NB4 (cell line): ENCODE results near the gene CATSPER4.
A peak's percentile ranks its signal among the peaks of the same experiment; 100 is the strongest.

Experiments
- DNase-seq: peaks from one replicate; pipeline ENCODE4 v3.0.0; 2010; ENCODE audit warnings: low read depth
- H3K4me3 ChIP-seq: one replicate; pipeline ENCODE4 v1.5.1; 2011; ENCODE audit warnings: mild to moderate bottlenecking, low read depth, low read length, moderate library complexity
- CTCF ChIP-seq: IDR thresholded peaks from one replicate; pipeline ENCODE4 v1.5.1; 2012; ENCODE audit warnings: low read depth, low read length
- MAX ChIP-seq: IDR thresholded peaks from 2 replicates; pipeline ENCODE4 v1.6.1; 2011; ENCODE audit warnings: low read depth, low read length
- MYC ChIP-seq: IDR thresholded peaks from 2 replicates; pipeline ENCODE4 v1.6.1; 2011; ENCODE audit warnings: low read depth, low read length
- POLR2A ChIP-seq: IDR thresholded peaks from 2 replicates; pipeline ENCODE4 v1.6.1; 2011; ENCODE audit warnings: mild to moderate bottlenecking; ENCODE audit not compliant: insufficient read length; ENCODE audit errors: extremely low read depth

The CATSPER4 gene

GRCh38 chr1:26158908-26159742, 31.3 kb upstream of the CATSPER4 start, which contains the start of gene FAM110D:
Gene FAM110D (plus strand): TSS chr1:26159079. CDS start chr1:26161292, 2,213 bp downstream.
- H3K4me3 ChIP-seq = no peak within 1 kb of the TSS
- DNase-seq = no peak
- TF ChIP-seq POLR2A = no peak
- no peak for TF ChIP-seq MAX
- no peak for TF ChIP-seq CTCF
- no peak for TF ChIP-seq MYC

- H3K4me3 ChIP-seq = no peak overlapping the region
- no peak for DNase-seq
- TF ChIP-seq POLR2A (no peak), MAX (no peak), CTCF (no peak), MYC (no peak)
These were observed 30.7 kb upstream of the CATSPER4 start for GRCh38 chr1:26159743-26160039.

- DNase-seq = no peak
- TF ChIP-seq MYC (no peak), POLR2A (no peak), MAX (no peak), CTCF (no peak)
- no peak overlapping the region for H3K4me3 ChIP-seq
These were observed 29.6 kb upstream of the CATSPER4 start for GRCh38 chr1:26160527-26161414.

GRCh38 chr1:26161415-26162219, 28.8 kb upstream of the CATSPER4 start:
- no peak for TF ChIP-seq CTCF
- no peak for TF ChIP-seq POLR2A
- TF ChIP-seq MYC = no peak
- TF ChIP-seq MAX = no peak
- peak; percentile 74 for DNase-seq
- peak overlapping the region; percentile 38 for H3K4me3 ChIP-seq

- no peak for TF ChIP-seq POLR2A
- peak overlapping the region; percentile 38 for H3K4me3 ChIP-seq
- no peak for DNase-seq
These were observed 28.1 kb upstream of the CATSPER4 start for GRCh38 chr1:26162220-26162709.
